Measurements from ENCODE around the gene COL13A1.

COL13A1 gene

GRCh38 chr10:69957886-69958555 lies 156.3 kb downstream of the COL13A1 start:
- Histone ChIP-seq H3K4me3 (ENCODE audit: low read length) (no peak overlapping the region), H3K27me3 (ENCODE audit: insufficient read depth, low read length) (peaks cover 4% of the 10 kb centered on the region; the same call in 1 of the 2 replicates), H3K36me3 (ENCODE audit: insufficient read depth, low read depth, low read length) (no peaks in the 10 kb centered on the region), H3K9me3 (ENCODE audit: insufficient read depth, low read depth, low read length) (no peaks in the 10 kb centered on the region), H3K9ac (ENCODE audit: low read depth, low read length) (no peak overlapping the region), H3K27ac (ENCODE audit: low read length) (no peak overlapping the region), H3K4me1 (ENCODE audit: insufficient read depth, low read length) (peaks cover 5% of the 10 kb centered on the region; the same call in 1 of the 2 replicates)

DNA sequence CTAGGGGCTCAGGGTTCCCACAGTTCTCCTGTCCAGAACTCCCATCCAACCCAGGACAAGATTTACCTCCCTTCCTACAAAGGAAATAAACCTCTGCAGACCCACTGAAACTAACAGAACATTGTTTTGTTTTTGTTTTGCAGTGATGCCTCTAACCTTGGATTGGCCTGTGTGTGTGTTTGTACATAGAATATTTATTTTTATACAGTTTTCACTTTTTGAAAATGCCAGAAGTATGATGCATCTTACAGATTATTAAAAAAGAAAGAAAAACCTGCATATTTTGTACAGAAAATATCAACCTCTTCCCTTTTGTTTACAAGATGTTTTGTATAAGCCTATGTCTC lies 156.8 kb downstream of the COL13A1 start:
- H3K4me1 ChIP-seq (ENCODE audit: insufficient read depth, low read length): no peaks in the 10 kb centered on the region; the same call in 1 of the 2 replicates
- no peak overlapping the region for H3K9ac ChIP-seq (ENCODE audit: low read depth, low read length)
- peaks cover 4% of the 10 kb centered on the region; the same call in 1 of the 2 replicates for H3K27me3 ChIP-seq (ENCODE audit: insufficient read depth, low read length)
- H3K9me3 ChIP-seq (ENCODE audit: insufficient read depth, low read depth, low read length): no peaks in the 10 kb centered on the region
- no peak overlapping the region for H3K27ac ChIP-seq (ENCODE audit: low read length)
- no peak overlapping the region for H3K4me3 ChIP-seq (ENCODE audit: low read length)
- H3K36me3 ChIP-seq (ENCODE audit: insufficient read depth, low read depth, low read length): no peaks in the 10 kb centered on the region

DNA sequence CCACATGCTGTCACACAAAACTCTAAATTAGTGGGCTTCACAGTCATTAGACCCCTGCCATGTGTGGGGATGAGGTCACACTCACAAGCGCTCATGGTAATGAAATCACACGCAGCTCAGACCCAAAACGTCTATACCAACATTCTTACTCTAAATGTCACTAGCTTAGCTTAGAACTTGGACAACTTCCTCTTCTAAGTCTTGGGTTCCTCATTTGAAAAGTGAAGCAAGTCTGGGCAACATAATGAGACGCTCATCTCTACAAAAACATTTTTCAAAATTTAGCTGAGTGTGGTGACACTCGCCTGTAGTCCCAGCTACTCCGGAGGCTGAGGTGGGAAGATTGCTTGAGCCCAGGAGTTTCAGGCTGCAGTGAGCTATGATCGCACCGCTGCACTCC lies 158.2 kb downstream of the COL13A1 start:
- no peaks in the 10 kb centered on the region for H3K4me1 ChIP-seq (ENCODE audit: insufficient read depth, low read length)
- no peak overlapping the region for H3K9ac ChIP-seq (ENCODE audit: low read depth, low read length)
- H3K27me3 ChIP-seq (ENCODE audit: insufficient read depth, low read length): no peaks in the 10 kb centered on the region
- no peaks in the 10 kb centered on the region for H3K9me3 ChIP-seq (ENCODE audit: insufficient read depth, low read depth, low read length)
- no peak overlapping the region for H3K4me3 ChIP-seq (ENCODE audit: low read length)
- no peak overlapping the region for H3K27ac ChIP-seq (ENCODE audit: low read length)
- no peaks in the 10 kb centered on the region for H3K36me3 ChIP-seq (ENCODE audit: insufficient read depth, low read depth, low read length)

DNA sequence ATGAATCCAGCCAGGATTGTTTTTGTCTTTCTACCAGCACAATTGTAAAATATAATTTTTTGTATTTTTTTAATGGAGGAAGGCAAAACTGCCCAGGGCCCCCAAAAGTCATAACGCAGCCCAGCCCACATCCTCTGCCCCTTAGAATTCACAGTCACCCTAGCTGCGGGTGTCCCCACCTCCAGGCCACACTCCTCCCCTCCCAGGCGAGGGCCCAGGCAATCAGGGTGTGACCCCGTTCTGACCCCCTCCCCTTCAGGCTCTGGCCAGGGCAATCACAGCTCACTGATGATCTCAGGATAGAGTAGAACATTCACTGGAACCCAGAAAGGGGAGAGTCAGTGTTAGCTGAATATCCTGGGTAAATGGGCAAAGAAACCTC lies 158.9 kb downstream of the COL13A1 start:
- Histone ChIP-seq H3K4me1 (ENCODE audit: insufficient read depth, low read length) (no peaks in the 10 kb centered on the region), H3K4me3 (ENCODE audit: low read length) (no peak overlapping the region), H3K36me3 (ENCODE audit: insufficient read depth, low read depth, low read length) (no peaks in the 10 kb centered on the region), H3K9ac (ENCODE audit: low read depth, low read length) (no peak overlapping the region), H3K27me3 (ENCODE audit: insufficient read depth, low read length) (no peaks in the 10 kb centered on the region), H3K27ac (ENCODE audit: low read length) (no peak overlapping the region), H3K9me3 (ENCODE audit: insufficient read depth, low read depth, low read length) (no peaks in the 10 kb centered on the region)

- Histone ChIP-seq H3K27ac (ENCODE audit: low read length) (no peak overlapping the region), H3K9me3 (ENCODE audit: insufficient read depth, low read depth, low read length) (no peaks in the 10 kb centered on the region), H3K9ac (ENCODE audit: low read depth, low read length) (no peak overlapping the region), H3K4me1 (ENCODE audit: insufficient read depth, low read length) (no peaks in the 10 kb centered on the region), H3K4me3 (ENCODE audit: low read length) (no peak overlapping the region), H3K27me3 (ENCODE audit: insufficient read depth, low read length) (no peaks in the 10 kb centered on the region), H3K36me3 (ENCODE audit: insufficient read depth, low read depth, low read length) (no peaks in the 10 kb centered on the region)
Observed at GRCh38 chr10:69960988-69961880, 159.5 kb downstream of the COL13A1 start.

DNA sequence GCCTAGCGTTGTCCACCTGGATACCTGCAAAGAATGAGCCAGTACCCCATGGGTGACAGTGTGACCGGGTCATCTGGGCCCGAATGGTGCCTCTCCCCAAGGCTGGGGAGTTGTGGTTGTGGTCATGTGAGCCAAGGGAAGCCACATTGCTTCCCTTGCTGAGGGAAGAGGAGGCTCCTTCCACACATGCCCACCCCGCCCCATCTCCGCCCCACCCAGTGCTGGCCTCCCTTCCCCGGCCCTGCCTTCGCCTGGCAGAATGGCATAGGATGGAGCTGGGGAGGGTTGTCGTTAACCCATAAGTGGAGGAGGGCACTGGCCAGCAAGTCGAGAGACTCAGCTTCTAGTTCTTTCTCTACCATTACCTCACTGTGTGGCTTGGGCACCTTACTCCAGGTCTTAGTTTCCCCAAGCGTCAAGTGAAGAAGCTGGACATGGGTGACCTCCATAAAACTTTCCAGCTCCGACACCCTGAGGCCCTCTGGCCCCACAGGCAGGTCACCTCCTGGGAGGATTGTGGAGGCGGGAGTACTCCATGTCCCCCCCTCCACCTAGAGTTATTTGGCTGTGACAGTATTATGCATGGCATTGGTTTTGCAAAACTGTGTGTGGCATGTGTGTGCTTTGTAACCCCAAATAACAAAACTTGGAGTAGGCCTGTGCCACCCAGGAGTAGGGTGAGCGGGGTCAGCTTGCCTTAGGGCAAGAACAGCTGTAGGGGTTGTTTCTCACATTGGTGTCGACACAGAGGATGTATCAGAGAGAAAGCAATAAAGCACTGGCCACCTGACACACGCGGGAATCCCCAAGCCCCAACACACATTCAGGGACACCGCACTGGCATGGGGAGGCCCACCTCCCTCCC lies 160.4 kb downstream of the COL13A1 start:
- no peaks in the 10 kb centered on the region for H3K4me1 ChIP-seq (ENCODE audit: insufficient read depth, low read length)

GRCh38 chr10:69962746-69963135 lies 161.0 kb downstream of the COL13A1 start:
- H3K27ac ChIP-seq (ENCODE audit: low read length): no peak overlapping the region

More for the DNA sequence above, 160.4 kb downstream of the COL13A1 start:
- Histone ChIP-seq H3K36me3 (ENCODE audit: insufficient read depth, low read depth, low read length) (no peaks in the 10 kb centered on the region), H3K27ac (ENCODE audit: low read length) (no peak overlapping the region), H3K4me3 (ENCODE audit: low read length) (no peak overlapping the region), H3K9me3 (ENCODE audit: insufficient read depth, low read depth, low read length) (no peaks in the 10 kb centered on the region), H3K9ac (ENCODE audit: low read depth, low read length) (no peak overlapping the region), H3K27me3 (ENCODE audit: insufficient read depth, low read length) (no peaks in the 10 kb centered on the region)

DNA sequence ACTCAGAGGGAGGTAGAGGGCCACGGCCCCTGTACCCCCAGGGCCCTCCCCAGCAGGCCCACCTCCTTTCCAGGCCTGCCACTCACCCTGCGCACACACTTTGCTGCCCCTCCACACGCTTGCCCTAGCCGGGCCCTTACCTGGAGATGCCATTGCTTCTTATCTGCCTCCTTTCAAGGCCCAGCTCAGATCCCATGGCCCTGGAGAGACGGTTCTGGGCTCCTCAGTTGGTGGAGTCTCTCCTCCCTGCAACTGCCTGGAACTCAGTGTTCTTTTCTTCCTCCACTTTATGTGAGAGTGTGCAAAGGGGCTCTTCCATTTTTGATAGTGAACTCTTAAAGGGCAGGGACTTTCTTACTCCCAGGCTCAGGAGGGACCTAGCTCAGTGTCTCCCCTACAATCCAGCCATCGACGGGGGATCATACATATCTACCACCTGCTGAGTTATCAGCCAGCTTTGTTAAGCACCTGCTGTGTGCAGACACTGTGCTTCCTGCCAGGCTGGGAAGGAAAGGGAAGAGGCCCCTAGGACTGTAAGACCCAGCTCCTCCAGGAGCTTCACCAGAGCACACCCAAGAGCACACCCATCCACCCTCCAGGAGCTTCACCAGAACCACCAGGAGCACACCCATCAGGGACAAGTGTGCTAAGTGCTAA lies 161.6 kb downstream of the COL13A1 start:
- no peaks in the 10 kb centered on the region for H3K4me1 ChIP-seq (ENCODE audit: insufficient read depth, low read length)
- no peak overlapping the region for H3K4me3 ChIP-seq (ENCODE audit: low read length)
- no peak overlapping the region for H3K9ac ChIP-seq (ENCODE audit: low read depth, low read length)
- H3K9me3 ChIP-seq (ENCODE audit: insufficient read depth, low read depth, low read length): no peaks in the 10 kb centered on the region
- H3K27ac ChIP-seq (ENCODE audit: low read length): no peak overlapping the region
- no peaks in the 10 kb centered on the region for H3K27me3 ChIP-seq (ENCODE audit: insufficient read depth, low read length)
- no peaks in the 10 kb centered on the region for H3K36me3 ChIP-seq (ENCODE audit: insufficient read depth, low read depth, low read length)

More at GRCh38 chr10:69962746-69963135, 161.0 kb downstream of the COL13A1 start:
- H3K4me1 ChIP-seq (ENCODE audit: insufficient read depth, low read length): no peaks in the 10 kb centered on the region
- no peaks in the 10 kb centered on the region for H3K36me3 ChIP-seq (ENCODE audit: insufficient read depth, low read depth, low read length)
- no peaks in the 10 kb centered on the region for H3K9me3 ChIP-seq (ENCODE audit: insufficient read depth, low read depth, low read length)
- no peak overlapping the region for H3K4me3 ChIP-seq (ENCODE audit: low read length)
- no peaks in the 10 kb centered on the region for H3K27me3 ChIP-seq (ENCODE audit: insufficient read depth, low read length)
- H3K9ac ChIP-seq (ENCODE audit: low read depth, low read length): no peak overlapping the region

- H3K4me3 ChIP-seq (ENCODE audit: low read length): no peak overlapping the region
- H3K27ac ChIP-seq (ENCODE audit: low read length): no peak overlapping the region
- H3K9me3 ChIP-seq (ENCODE audit: insufficient read depth, low read depth, low read length): no peaks in the 10 kb centered on the region
- H3K9ac ChIP-seq (ENCODE audit: low read depth, low read length): no peak overlapping the region
- no peaks in the 10 kb centered on the region for H3K36me3 ChIP-seq (ENCODE audit: insufficient read depth, low read depth, low read length)
- no peaks in the 10 kb centered on the region for H3K27me3 ChIP-seq (ENCODE audit: insufficient read depth, low read length)
- no peaks in the 10 kb centered on the region for H3K4me1 ChIP-seq (ENCODE audit: insufficient read depth, low read length)
Observed at GRCh38 chr10:69963835-69964710, 162.4 kb downstream of the COL13A1 start.

- Histone ChIP-seq H3K27ac (ENCODE audit: low read length) (no peak overlapping the region), H3K4me1 (ENCODE audit: insufficient read depth, low read length) (no peaks in the 10 kb centered on the region), H3K27me3 (ENCODE audit: insufficient read depth, low read length) (no peaks in the 10 kb centered on the region), H3K9me3 (ENCODE audit: insufficient read depth, low read depth, low read length) (no peaks in the 10 kb centered on the region), H3K9ac (ENCODE audit: low read depth, low read length) (no peak overlapping the region), H3K36me3 (ENCODE audit: insufficient read depth, low read depth, low read length) (no peaks in the 10 kb centered on the region), H3K4me3 (ENCODE audit: low read length) (no peak overlapping the region)
Observed at GRCh38 chr10:69965086-69965485, 163.4 kb downstream of the COL13A1 start.
